ENCODE data around the gene VWA2.

Gene VWA2

DNA sequence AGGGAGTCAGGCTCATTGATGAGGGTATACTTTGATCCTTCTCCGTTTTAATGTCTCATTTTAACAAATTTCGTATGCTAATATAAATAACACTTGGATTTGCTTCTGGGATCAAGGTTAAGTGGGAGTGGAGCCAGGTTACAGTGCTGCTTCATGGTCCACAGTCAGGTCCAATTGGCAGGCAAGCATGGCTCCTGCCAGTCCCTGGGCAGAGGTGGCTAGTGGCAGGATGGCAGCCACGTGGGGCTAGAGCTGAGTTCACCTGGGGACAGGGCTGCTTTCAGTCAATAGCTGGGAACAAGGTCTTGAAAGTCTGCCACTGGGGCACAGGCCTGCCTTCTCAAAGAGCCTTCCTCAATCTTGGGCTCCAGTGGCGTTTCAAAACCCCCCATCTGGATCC is 16.0 kb upstream of the VWA2 start:
- Mint-ChIP-seq H3K36me3 (ENCODE audit: low read depth) (no peaks in the 10 kb centered on the region), H3K4me3 (no peak overlapping the region), H3K4me1 (no peaks in the 10 kb centered on the region), H3K27me3 (ENCODE audit: low read depth) (peaks cover 19% of the 10 kb centered on the region), H3K27ac (no peak overlapping the region), H3K9me3 (no peaks in the 10 kb centered on the region)
- TF ChIP-seq, protein P1, sequence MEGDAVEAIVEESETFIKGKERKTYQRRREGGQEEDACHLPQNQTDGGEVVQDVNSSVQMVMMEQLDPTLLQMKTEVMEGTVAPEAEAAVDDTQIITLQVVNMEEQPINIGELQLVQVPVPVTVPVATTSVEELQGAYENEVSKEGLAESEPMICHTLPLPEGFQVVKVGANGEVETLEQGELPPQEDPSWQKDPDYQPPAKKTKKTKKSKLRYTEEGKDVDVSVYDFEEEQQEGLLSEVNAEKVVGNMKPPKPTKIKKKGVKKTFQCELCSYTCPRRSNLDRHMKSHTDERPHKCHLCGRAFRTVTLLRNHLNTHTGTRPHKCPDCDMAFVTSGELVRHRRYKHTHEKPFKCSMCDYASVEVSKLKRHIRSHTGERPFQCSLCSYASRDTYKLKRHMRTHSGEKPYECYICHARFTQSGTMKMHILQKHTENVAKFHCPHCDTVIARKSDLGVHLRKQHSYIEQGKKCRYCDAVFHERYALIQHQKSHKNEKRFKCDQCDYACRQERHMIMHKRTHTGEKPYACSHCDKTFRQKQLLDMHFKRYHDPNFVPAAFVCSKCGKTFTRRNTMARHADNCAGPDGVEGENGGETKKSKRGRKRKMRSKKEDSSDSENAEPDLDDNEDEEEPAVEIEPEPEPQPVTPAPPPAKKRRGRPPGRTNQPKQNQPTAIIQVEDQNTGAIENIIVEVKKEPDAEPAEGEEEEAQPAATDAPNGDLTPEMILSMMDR (IDR thresholded peaks at IDR 0.05; ENCODE audit: unreplicated experiment in 3 of 3) = no peak

DNA sequence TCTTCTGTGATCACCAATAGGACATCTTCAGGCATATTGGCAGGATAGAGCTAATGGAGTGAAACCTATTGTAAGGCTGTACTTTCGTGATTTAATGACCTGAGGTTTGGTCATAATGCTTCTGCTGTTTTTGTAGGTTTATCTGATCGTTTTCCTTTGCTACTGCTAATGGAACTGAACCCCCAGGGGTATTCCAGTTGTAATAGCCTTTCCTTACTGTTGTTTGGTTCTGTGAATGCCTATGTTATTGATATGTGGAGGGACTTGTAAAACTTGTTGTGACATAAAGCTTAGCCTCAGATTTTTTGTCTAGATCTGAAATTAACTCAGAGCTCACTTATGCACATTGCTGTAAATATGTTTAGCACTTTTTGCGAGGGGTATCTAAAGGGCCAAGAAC is 10.9 kb upstream of the VWA2 start:
- Mint-ChIP-seq H3K4me3 (no peak overlapping the region), H3K9me3 (no peaks in the 10 kb centered on the region), H3K27me3 (ENCODE audit: low read depth) (peaks cover 18% of the 10 kb centered on the region), H3K36me3 (ENCODE audit: low read depth) (no peaks in the 10 kb centered on the region), H3K4me1 (no peaks in the 10 kb centered on the region), H3K27ac (no peak overlapping the region)
- TF ChIP-seq, protein P1 (IDR thresholded peaks at IDR 0.05; ENCODE audit: unreplicated experiment in 3 of 3) = no peak

DNA sequence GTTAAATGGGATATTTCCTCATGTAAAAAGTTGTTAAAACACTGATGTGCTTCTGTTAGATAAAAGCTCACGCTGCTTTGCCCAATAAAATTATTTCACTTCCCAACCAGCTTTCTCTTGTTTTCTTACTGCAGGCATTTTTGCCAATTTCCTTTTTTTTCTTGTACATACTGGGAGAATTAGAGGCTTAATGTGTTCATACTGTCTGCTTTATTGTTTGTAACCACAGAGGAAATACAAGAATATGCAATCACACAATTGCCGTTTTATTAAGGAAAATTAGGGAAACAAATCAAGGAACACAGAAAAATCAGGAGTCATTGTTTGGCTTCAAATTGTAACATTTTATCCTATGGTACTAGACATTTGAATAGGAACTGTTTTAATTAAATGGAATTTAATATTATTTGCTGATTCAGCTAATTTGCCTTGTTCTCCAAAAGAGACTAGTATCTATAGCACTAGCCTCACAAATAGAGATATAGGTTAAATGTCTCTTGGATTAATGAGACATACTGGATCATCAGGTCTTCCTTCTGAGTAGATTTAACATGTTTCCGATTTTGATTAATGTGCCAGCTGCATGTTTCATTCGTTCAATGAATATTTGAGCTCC is 6.4 kb upstream of the VWA2 start:
- Mint-ChIP-seq H3K9me3 (no peaks in the 10 kb centered on the region), H3K27me3 (ENCODE audit: low read depth) (peaks cover 47% of the 10 kb centered on the region), H3K4me3 (no peak overlapping the region), H3K4me1 (no peaks in the 10 kb centered on the region), H3K27ac (no peak overlapping the region), H3K36me3 (ENCODE audit: low read depth) (no peaks in the 10 kb centered on the region)
- TF ChIP-seq, protein P1 (IDR thresholded peaks at IDR 0.05; ENCODE audit: unreplicated experiment in 3 of 3) = no peak

DNA sequence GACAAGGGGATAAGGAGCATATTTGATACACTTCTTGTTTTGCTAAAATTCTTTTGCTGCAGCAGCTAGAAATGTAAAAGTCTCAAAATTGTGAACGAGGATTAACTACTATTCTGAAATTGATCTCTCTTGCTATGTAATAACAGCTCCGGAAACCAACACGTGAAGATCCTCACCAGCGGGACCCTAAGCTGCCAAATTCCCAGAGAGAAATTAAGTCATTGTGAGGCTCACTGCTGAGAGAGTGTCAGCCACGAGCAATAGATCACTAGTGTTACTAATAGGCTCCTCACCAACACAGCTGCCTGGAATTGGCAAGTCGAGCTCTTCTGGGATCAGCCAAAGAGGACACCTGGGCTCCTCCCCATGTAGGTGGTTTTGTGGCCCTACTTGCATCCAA is 5.6 kb upstream of the VWA2 start:
- TF ChIP-seq, protein P1 (IDR thresholded peaks at IDR 0.05; ENCODE audit: unreplicated experiment in 3 of 3) = no peak
- Mint-ChIP-seq H3K27ac (no peak overlapping the region), H3K4me1 (no peaks in the 10 kb centered on the region), H3K36me3 (ENCODE audit: low read depth) (no peaks in the 10 kb centered on the region), H3K9me3 (no peaks in the 10 kb centered on the region), H3K27me3 (ENCODE audit: low read depth) (peaks cover 55% of the 10 kb centered on the region), H3K4me3 (no peak overlapping the region)

DNA sequence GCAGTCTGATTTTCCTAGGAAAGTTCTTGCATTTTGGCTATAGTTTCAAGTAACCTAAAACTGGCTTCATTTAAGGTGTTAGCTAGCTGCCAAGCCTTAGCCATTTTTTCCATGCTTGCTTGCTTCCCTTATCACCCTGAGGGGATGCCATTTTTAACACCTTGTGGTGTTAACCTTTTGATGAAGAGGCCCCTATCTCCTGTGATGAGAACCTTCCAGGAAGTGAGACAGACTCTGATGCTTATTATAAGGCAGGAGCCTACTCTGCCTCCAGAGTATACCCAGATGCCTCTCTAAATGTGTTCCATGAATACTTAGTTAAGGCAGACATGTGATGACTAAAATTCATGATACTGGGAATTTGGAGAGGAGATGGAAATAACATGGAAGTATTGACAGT is 4.9 kb upstream of the VWA2 start:
- no peak overlapping the region for H3K4me3 Mint-ChIP-seq
- peaks cover 62% of the 10 kb centered on the region for H3K27me3 Mint-ChIP-seq (ENCODE audit: low read depth)
- H3K9me3 Mint-ChIP-seq = no peaks in the 10 kb centered on the region
- H3K36me3 Mint-ChIP-seq (ENCODE audit: low read depth) = no peaks in the 10 kb centered on the region
- no peak overlapping the region for H3K27ac Mint-ChIP-seq
- TF ChIP-seq, protein P1 (IDR thresholded peaks at IDR 0.05; ENCODE audit: unreplicated experiment in 3 of 3) = no peak
- H3K4me1 Mint-ChIP-seq = no peaks in the 10 kb centered on the region

DNA sequence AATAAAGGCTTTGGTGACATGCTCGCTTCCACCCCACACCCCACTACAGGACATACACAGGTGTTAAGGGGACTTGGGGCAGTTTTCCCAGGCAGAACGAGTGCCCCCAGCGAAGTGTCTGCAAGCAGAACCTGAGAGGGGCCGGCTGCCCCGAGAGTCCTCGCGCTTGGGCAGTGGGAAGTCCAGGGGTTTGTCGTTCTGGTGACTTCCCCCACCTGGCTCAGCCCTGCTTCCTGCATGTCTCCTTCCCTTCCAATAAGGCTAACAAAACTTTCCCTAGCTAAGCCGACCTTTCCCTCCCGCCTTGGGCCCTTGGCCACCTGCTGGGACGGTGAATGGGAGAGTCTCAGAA is 916 bp downstream of the VWA2 start:
- TF ChIP-seq, protein P1 (IDR thresholded peaks at IDR 0.05; ENCODE audit: unreplicated experiment in 3 of 3) = no peak
- Mint-ChIP-seq H3K4me1 (peaks cover 3% of the 10 kb centered on the region), H3K4me3 (peak overlapping the region; percentile 2 to 47 (median 36)), H3K36me3 (ENCODE audit: low read depth) (no peaks in the 10 kb centered on the region), H3K27ac (no peak overlapping the region), H3K9me3 (no peaks in the 10 kb centered on the region), H3K27me3 (ENCODE audit: low read depth) (peaks cover 99% of the 10 kb centered on the region)

All from nephron (organoid).